ENCODE measurements around the gene CDC42.

Gene CDC42

DNA sequence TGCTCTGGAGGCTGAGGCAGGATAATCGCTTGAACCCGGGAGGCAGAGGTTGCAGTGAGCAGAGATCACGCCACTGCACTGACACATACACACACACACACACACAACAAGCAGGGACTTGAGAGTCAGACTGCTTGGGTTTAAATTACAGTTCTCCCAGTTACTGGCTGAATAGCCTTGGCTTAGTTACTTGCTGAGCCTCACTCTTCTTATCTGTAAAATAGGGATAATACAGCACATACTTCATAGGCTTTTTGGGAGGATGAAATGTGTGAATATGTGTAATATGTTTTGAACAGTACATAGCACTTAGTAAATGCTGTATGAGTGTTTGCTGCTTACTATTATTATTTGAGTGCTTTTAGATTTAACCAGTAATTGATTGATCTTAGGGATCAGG lies 23.8 kb downstream of the CDC42 start:
- no peak for DNase-seq (ENCODE audit: low read depth)

DNA sequence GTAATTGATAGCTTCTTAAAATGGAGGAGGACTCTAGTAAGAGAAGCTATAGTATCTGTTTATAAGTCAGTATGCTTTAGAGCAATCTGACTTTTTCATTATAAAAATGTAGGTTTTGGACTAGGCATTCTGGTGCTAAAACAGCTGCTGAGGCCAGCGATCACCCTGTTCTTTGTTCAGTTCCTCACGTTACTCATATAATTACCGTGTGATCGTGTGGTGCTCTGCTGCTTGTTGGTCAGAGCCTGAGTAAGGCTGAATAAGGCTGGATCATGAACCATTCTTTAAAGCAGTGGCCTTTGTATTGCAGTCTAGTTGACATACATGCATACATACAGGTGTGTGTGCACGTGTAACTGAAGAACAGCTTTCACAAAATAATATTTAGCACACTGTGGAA lies 25.2 kb downstream of the CDC42 start:
- no peak for DNase-seq (ENCODE audit: low read depth)

DNA sequence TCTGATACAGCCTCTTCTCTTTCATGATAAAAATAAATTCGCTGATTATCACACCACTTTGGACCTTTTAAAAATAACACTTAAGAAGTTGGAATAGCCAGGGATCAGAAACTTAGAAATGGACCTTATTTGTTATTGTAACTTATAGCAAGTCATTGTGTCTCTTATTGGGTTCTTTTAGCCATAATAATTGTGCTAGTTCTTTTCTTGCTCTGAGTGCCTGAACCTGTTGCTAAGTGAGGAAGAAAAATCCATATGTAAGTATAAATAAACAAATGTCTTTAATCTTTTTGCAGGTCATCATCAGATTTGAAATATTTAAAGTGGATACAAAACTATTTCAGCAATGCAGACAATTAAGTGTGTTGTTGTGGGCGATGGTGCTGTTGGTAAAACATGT lies 25.6 kb downstream of the CDC42 start:
- no peak for DNase-seq (ENCODE audit: low read depth)

DNA sequence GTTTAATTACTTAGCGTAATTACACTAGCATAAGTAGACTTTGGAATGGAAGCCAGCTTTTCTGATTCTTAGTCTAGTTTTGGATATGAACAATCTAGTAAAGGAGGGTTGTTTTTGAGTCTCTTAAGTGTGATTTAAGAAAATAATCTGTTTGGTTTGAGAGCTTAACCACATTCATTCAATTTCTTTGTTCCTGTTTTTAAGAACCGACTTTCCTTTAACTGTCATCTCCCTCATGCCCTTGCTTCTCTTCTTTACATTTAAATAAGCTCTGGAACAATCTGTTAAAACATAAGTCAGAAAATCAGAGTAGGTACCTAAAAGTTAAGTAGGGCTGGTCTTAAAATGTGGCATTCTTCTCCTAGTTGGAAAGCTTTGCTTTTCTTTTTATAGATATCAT lies 27.7 kb downstream of the CDC42 start:
- no peak for DNase-seq (ENCODE audit: low read depth)

DNA sequence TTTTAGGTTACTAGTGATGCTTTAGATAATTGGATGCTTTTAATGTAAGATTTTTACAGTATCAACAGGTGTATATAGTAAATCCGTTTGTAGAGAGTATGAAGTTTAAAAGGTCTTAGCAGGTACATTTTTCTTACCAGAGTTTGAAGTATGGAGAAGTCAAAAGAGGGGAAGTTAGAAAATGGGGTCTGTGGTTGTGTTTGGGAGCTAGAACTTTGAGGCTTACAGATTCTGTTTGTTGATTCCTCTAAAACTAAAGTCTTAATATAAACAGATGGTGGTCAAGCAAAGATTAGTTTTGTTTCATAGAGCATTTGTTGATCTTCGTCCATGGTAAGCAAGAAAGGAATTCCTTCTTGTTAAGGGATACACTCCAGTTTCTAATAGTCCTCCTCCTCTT lies 35.8 kb downstream of the CDC42 start:
- no peak for DNase-seq (ENCODE audit: low read depth)

DNA sequence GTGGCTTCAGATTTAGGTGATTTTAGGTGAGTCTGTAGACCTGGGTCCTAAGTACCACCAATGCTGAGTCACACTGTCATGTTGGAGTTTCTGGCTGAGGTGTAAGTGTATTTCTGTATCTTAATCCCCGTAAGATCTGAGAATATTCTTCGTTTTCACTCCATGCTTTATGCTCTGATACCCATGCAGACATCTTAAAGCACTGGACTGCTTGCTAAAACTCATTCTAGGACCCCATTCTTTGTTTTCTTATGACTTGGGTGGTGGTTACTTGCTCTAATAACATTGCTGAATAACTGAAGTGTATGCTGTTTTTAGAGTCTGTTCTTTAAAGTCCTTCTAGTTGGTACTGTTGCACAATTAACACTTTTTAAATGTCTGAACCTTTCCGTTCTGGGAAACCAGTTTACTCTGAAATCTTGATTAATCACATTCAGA lies 36.6 kb downstream of the CDC42 start:
- DNase-seq (ENCODE audit: low read depth) = no peak

DNA sequence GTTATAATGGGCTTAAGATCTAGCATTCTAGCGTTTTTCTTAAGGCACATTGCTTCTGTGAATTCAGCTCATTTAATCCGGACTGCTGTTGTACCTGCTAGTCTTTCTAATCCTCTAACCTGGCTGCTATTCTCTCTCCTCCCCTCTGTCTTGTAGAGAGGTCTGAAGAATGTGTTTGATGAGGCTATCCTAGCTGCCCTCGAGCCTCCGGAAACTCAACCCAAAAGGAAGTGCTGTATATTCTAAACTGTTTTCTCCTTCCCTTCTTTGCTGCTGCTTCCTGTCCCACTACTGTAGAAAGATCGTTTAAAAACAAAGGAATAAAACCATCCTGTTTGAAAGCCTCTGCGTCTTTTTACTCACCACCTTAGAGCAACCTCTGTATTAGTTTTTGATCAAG lies 37.3 kb downstream of the CDC42 start:
- no peak for DNase-seq (ENCODE audit: low read depth)

DNA sequence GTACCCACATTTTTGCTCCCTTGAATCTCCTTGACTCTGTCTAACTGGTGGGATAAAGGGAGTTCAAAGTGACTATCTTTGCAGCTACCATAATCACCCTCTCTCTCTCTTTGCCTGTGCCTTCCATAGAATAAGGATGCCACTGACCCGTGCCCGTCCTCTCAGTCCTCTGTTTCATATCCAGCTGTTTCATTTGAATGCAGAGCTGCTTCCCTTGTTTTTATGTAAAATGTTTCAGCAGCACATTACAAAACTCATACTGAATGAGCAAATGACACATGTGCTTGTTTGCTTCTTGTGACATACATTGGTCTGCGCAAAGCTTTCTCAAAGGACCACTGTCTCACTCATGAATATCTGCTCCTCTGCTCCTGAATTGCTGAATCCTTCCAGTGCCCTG lies 38.4 kb downstream of the CDC42 start:
- DNase-seq (ENCODE audit: low read depth) = no peak

DNA sequence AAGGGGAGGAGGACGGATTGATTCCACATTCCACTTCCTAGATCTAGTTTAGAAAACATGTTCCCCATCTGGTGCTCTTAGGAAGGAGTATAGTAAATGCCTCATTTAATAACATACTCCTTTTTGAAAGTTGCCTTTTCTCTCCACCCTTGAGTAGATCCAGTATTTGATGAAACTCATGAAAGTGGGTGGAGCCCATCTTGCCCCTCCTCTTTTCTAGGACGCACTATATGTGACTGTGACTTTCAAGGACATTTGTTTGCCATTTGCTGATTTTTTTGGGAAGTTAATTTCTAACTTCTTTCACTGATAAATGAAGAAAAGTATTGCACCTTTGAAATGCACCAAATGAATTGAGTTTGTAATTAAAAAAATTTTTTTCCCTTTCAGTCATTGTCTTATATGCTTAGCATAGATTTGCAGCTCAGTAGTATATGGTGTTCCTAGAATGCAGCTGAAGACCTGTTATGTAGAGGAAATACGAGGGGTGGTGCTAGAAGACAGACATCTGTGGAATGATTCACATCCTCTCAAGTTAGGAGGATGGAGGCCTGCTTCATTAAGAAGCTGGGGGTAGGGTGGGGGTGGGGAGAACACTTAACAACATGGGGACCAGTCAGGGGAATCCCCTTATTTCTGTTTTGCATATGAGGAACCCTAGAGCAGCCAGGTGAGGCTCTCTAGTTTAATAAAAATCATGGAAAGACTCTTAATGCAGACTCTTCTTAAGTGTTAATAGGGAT lies 39.7 kb downstream of the CDC42 start:
- DNase-seq (ENCODE audit: low read depth) = peak; percentile 15

DNA sequence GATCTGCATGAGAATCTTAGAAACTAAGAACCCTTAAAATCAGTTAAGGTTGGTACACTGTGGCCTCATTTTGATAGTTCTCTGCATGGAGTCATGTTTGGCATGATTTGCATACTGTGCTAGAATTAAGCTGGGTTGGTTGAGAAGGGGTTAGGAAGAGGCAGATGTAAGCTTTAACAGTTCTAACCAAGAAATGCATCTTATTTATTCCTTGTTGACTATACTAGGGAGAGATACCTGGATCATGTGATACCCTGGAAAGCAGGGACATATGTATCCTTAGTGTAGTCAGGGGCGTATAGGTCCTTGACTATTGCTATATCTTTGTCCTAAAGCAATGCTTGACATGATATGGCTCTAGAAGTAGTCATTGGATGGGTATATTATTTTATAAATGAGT lies 41.0 kb downstream of the CDC42 start:
- no peak for DNase-seq (ENCODE audit: low read depth)

DNA sequence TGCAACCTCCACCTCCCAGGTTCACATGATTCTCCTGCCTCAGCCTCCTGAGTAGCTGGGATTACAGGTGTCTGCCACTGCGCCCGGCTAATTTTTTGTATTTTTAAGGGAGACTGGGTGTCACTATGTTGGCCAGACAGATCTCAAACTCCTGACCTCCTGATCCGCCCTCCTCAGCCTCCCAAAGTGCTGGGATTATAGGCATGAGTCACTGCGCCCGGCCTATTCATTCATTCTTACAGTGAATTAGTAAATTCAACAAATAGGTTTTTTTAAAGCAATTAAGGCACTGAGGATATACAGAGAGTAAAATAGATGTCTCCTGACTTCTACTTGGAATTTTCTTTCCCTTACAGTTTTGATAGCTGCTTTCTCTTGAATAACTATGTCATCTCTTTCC lies 43.5 kb downstream of the CDC42 start:
- DNase-seq (ENCODE audit: low read depth) = no peak

DNA sequence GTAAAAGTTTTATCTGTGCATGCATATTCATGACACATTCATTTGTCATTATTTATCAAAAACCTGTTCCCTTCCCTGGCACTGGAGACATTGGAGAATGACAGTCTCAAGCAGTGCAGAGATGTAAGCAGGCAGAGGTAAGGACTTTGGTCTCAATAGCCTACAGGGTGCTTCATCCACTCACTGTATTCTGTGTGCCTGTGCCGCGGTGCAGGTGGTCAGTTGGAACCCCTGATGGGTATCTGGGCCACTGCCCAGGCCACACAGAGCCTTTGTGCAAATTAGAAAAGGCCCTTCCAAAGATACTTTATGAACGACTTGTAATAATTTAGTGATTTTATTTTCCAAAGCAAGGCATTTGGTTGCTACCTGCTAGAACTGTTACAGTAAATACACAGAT lies 44.0 kb downstream of the CDC42 start:
- no peak for DNase-seq (ENCODE audit: low read depth)

DNA sequence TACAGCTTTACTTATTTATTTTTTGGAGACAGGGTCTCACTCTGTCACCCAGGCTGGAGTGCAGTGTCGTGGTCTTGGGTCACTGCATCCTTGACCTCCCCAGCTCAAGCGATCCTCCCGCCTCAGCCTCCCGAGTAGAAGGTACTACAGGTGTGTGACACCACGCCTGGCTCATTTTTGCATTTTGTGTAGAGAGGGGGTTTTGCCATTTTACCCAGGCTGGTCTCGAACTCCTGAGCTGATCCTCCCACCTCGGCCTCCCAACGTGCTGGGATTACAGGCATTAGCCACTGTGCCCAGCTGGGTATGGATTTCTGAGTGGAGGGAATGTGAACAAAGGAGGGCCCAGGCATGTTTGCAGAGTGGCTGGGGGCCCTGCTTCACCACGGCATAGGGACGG lies 46.2 kb downstream of the CDC42 start:
- DNase-seq (ENCODE audit: low read depth) = no peak

DNA sequence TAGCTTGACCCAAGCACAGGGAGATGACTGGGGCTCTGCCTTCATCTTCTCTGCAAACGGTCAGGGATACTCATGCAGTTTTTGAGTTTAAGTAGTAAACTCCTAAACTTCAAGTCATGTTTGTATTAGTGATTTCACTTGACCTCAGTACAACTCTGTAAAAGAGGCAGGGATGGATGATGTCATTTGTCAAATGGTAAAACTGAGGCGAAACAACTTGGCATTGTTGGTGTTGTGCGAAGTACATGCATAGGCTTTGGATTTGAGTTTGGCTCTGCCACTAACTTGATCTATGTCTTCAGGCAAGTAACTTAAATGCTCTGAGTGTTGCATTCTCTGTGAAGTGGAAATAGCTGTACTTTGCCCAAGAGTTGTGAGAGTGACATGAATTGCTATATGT lies 47.7 kb downstream of the CDC42 start:
- no peak for DNase-seq (ENCODE audit: low read depth)

DNA sequence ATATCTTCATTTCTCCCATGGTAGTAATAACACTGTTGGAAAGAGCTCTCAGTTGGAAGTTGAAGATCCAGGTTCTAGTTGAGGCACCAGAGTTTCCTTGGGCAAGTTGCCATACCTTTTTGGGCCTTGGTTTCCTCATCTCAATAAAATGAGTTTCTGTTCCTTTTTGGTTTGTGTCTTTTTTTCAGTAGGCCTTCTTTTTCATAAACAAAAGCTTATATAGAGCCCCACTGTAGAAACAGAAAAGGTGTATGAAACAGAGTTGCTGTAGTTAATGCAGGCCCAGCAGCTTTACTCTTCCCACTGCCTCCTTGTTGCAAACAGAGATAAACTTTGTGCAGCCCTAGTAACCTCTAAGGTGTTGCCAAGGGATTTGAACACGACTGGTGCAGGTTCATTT lies 48.7 kb downstream of the CDC42 start:
- no peak for DNase-seq (ENCODE audit: low read depth)

DNA sequence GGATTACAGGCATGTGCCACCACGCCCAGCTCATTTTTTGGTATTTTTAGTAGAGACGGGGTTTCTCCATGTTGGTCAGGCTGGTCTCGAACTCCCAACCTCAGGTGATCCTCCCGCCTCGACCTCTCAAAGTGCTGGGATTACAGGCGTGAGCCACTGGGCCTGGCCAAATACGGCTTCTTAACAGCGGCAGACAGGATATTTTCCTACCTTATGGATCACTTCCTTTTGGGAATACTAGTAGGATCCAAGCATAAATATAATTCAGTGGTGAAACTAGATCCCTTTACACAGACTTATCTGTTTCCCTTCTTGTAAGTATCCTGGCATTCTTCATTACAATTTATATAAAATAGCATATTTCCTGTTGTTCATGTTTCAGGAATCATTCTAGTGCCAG lies 49.5 kb downstream of the CDC42 start:
- DNase-seq (ENCODE audit: low read depth) = no peak

DNA sequence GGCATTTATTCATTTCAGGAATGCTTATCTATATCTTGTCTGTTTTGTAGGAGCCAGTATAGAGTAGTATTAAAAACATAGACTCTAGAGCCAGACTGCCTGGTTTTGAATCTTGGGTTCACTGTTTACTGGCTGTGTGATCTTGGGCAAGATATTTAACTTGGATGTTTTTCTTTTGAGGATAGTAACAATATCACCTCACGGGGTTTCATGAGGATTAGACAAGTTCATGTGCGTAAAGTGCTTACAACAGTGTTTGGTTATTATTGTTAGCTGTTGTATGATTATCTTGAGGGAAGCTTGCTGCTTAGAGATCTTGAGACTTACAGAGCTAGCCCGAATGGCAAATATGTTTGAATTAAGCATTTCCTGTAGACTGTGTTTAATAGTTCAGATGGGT lies 50.2 kb downstream of the CDC42 start:
- DNase-seq (ENCODE audit: low read depth) = no peak

DNA sequence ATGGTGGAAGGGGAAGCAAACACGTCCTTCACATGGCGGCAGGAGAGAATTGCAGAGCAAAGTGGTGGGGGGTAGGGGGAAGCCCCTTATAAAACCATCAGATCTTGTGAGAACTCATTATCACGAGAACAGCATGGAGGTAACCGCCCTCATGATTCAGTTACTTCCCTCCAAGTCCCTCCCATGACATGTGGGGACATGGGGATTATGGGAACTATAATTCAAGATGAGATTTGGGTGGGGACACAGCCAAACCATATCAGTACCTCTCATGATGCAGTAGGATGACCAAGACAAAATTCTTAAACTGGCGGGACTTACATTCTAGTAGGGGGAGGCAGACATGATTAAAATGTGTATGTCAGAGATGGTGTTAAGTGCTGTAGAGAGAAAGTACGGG lies 51.6 kb downstream of the CDC42 start:
- no peak for DNase-seq (ENCODE audit: low read depth)

DNA sequence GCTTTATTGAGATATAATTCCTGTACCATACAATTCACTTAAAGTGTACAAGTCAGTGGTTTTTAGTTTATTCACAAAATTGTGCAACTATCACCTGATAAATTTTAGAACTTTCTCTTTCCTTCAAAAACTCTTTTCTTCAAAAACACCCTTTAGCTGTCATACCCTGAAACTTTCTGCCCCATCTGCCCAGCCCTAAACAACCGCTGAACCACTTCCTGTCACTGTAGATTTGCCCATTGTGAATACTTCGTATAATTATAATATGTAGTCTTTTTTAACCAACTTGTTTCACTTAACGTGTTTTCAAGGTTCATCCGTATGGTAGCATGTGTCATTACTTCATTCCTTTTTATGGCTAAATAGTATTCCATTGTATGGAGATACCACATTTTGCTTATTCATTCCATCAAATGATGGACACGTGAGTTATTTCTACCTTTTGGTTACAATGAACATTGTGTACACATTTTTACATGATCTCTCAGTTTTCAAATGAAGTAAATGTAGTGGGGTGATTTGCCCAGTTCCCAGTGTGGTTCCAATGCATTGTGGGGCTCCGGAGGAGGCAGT lies 52.4 kb downstream of the CDC42 start:
- DNase-seq (ENCODE audit: low read depth) = peak; percentile 13

DNA sequence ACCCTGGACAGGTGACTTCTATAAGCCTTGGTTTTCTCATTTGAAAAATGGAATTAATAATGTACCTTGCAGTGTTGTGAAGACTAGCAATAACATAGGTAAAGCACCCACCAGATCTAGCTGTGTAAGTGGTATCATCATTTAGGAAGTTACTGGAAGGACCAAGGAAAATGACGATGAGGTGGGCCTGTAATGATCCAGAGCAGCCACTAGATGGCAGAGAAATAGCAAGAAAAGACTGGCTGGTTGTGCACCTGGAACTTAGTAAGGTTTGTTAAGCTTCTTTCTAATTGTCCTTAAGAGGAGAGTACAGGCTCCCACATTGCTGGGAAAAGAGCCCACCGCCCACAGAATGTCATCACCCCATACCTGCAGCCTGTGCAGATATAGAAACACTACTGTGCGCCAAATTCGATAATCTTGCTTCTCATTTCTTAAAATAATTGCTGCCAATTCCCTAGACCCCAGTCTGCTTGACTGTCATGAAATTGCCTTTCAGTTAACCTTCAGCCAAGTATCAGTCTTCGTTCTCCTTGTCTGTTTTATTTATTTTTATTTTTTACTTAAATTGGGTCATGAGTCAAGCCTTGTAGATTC lies 53.2 kb downstream of the CDC42 start:
- DNase-seq (ENCODE audit: low read depth) = no peak

DNA sequence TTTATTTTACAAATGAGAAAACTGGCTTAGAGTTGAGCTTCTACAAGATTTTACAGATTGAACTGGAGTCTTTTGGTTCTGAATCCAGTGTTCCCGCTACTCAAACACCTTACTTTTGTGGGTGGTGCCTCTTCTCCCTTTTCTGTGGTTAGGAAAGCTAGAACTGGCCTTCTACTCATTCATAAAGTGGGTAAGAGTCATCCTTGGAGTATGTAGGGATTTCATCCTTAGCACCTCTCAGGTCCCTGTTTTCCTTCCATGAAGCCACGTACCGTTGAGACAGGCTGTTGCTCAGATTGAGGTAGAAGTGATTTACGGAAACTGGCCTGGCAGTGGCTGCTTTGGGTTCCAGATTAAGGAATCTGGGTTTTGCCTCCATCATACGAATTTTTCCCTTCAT lies 54.6 kb downstream of the CDC42 start:
- DNase-seq (ENCODE audit: low read depth) = no peak

DNA sequence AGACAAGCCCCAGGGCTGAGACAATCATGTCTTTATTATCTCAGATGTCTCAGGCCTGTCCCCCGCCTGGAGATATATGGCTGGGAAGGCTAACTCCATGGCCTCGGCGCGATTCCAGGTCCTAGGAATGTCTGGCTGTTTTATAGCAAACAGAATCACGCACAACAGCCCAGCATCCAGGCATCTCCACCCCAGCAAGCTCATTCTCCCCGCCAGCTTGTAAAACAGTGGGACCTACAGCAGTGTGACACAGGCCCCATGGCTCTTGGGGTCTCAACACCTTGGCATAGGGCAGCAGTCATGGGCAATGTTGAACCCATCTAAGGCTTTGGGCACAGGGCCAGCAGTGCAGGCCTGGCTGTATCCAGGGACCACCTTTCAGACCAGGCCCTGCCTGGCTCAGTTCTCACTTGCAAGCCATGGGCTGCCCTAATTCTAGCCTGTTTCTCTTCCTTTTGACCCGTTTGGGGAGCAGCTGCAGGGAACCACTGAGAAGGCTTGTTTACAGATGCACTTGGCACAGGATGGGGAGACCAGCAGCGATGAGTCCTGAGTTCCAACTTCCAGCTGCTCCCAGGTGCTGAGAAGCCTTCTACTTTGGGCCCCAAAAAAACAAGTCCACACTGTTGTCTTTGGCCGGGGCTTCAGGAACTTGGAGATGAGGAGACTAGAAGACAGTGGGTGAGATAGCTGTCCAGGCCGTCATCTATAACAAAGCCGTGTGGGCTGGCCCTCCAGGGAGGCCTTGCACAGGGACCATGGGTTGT lies 56.0 kb downstream of the CDC42 start:
- no peak for DNase-seq (ENCODE audit: low read depth)

DNA sequence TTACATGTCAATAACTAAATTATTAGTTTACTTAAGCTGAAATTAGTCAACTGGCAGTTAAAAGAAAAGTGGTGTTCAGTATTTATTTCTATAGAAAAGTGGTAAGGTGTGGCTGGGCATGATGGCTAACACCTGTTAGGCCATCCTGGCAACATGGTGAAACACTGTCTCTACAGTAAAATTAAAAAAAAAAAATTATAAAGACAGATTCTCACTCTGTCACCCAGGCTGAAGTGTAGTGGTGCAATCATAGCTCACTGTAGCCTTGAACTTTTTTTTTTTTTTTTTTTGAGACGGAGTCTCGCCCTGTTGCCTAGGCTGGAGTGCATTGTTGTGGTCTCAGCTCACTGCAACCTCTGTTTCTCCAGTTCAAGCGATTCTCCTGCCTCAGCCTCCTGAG lies 57.5 kb downstream of the CDC42 start:
- no peak for DNase-seq (ENCODE audit: low read depth)

Data from activated gamma-delta T cell treated with anti-CD3 and anti-CD28 coated beads, Interleukin-2, amount 50 U/mL, for 16 hours (primary cell).